G401 (cell line): ENCODE results near the gene MYADML2. TPM values are rescaled to one million over a fixed set of nuclear protein-coding genes. Genes with fewer than 3 reads are reported as not detected.
A peak's percentile ranks its signal among the peaks of the same experiment; 100 is the strongest.
"Not testable (repeated sequence)": the region's sequence is repeated elsewhere in the genome, so short reads cannot be mapped to it uniquely, and the experiment has no call there.

Experiments used
- DNase-seq: peaks from one replicate; pipeline ENCODE4 v3.0.0-alpha.2; 2015; ENCODE audit warnings: low spot score
- in situ Hi-C: cut with HindIII; loops from 2 replicates; pipeline ENCODE4 v1.10.0; 2016; ENCODE audit warnings: low sequenced_read_pairs, mixed read lengths
- total RNA-seq: library from RNA; depleted of rRNA; stranded (reverse); fragments of >200 nt; shearing (Covaris generic); gene quantifications from 2 replicates; pipeline ENCODE4 v1.2.3, GENCODE V29; 2014

Gene MYADML2
- total RNA-seq, 1 experiment from 2014 or later, result not detected

GRCh38 chr17:81960130-81960958, 13.3 kb upstream of the MYADML2 start:
- in situ Hi-C loops, result no loop called here
- DNase-seq, result no peak

GRCh38 chr17:81959362-81960129, 12.5 kb upstream of the MYADML2 start:
- peak; percentile 34 for DNase-seq
- in situ Hi-C loops, result no loop called here

GRCh38 chr17:81958633-81959342, 11.8 kb upstream of the MYADML2 start:
- in situ Hi-C loops, result no loop called here
- DNase-seq, result no peak

GRCh38 chr17:81957691-81958432, 10.8 kb upstream of the MYADML2 start:
- no peak for DNase-seq
- in situ Hi-C loops, result no loop called here

- DNase-seq, result no peak
- in situ Hi-C loops, result no loop called here
These were observed 9.9 kb upstream of the MYADML2 start for GRCh38 chr17:81956607-81957589.

GRCh38 chr17:81955756-81956544, 8.9 kb upstream of the MYADML2 start:
- in situ Hi-C loops, result no loop called here
- no peak for DNase-seq

GRCh38 chr17:81955058-81955681, 8.1 kb upstream of the MYADML2 start:
- no peak for DNase-seq
- in situ Hi-C loops, result no loop called here

- DNase-seq, result no peak
- in situ Hi-C loops, result no loop called here
These were observed 7.4 kb upstream of the MYADML2 start for GRCh38 chr17:81954131-81955057.

- in situ Hi-C loops, DNase-seq: not testable (repeated sequence)
These were observed 6.4 kb upstream of the MYADML2 start for GRCh38 chr17:81953443-81953842.

- in situ Hi-C loops, result no loop called here
- no peak for DNase-seq
These were observed 5.8 kb upstream of the MYADML2 start for GRCh38 chr17:81952792-81953228.

GRCh38 chr17:81951785-81952684, 5.0 kb upstream of the MYADML2 start:
- DNase-seq, result no peak
- in situ Hi-C loops, result no loop called here

- in situ Hi-C loops, result no loop called here
- DNase-seq, result no peak
These were observed 3.5 kb upstream of the MYADML2 start for GRCh38 chr17:81950501-81950900.

GRCh38 chr17:81948635-81949378, 1.8 kb upstream of the MYADML2 start:
- no peak for DNase-seq
- in situ Hi-C loops, result no loop called here

- DNase-seq, result no peak
- in situ Hi-C loops, result no loop called here
These were observed 2.2 kb downstream of the MYADML2 start for GRCh38 chr17:81944858-81945257.
